Lung (tissue), 12 donors: ENCODE data around the gene CPED1. TPM values are rescaled to one million over a fixed set of nuclear protein-coding genes. Genes with fewer than 3 reads are reported as not detected.
A peak's percentile ranks its signal among the peaks of the same experiment; 100 is the strongest.

Source experiments
- ATAC-seq: fragments of 200-7000 bp; cut with Tn5 transposase; one replicate; pipeline ENCODE4 v1.9.1; 2020; ENCODE audit warnings: moderate number of reproducible peaks; ENCODE audit not compliant: insufficient read depth, low FRiP score
- DNase-seq, 3 donors: peaks; one replicate each; pipeline ENCODE4 v3.0.0-alpha.2; 2013 to 2017
- H3K27ac ChIP-seq, 2 donors: one replicate each; pipeline ENCODE4 v1.5.1; 2013; ENCODE audit warnings: mild to moderate bottlenecking in 2 of 2, moderate library complexity in 2 of 2, control low read depth in 1 of 2, inconsistent platforms in 1 of 2, low read depth in 1 of 2, low read length in 1 of 2
- H3K27me3 ChIP-seq, 3 donors: one replicate each; pipeline ENCODE4 v1.5.1; 2013; ENCODE audit warnings: low read length in 2 of 3; ENCODE audit not compliant: control insufficient read depth in 3 of 3, insufficient read depth in 3 of 3
- H3K36me3 ChIP-seq, 4 donors: one replicate each; pipeline ENCODE4 v1.5.1; 2013; ENCODE audit warnings: low read length in 4 of 4, mild to moderate bottlenecking in 1 of 4, moderate library complexity in 1 of 4; ENCODE audit not compliant: control insufficient read depth in 4 of 4, insufficient read depth in 4 of 4
- H3K4me1 ChIP-seq, 5 donors: one replicate each; pipeline ENCODE4 v1.5.1; 2013; ENCODE audit warnings: low read length in 5 of 5, mild to moderate bottlenecking in 2 of 5, moderate library complexity in 1 of 5; ENCODE audit not compliant: control insufficient read depth in 5 of 5, insufficient read depth in 5 of 5
- H3K4me3 ChIP-seq: one replicate; pipeline ENCODE4 v1.5.1; 2013; ENCODE audit warnings: mild to moderate bottlenecking, control low read depth, moderate library complexity
- H3K9ac ChIP-seq, 2 donors: one replicate each; pipeline ENCODE4 v1.5.1; 2013; ENCODE audit warnings: low read length in 2 of 2, control low read depth in 1 of 2; ENCODE audit not compliant: insufficient read depth in 1 of 2
- H3K9me3 ChIP-seq, 4 donors: one replicate each; pipeline ENCODE4 v1.5.1; 2013; ENCODE audit warnings: low read length in 3 of 4, mild to moderate bottlenecking in 1 of 4, moderate library complexity in 1 of 4; ENCODE audit not compliant: control insufficient read depth in 4 of 4, insufficient read depth in 3 of 4
- CTCF ChIP-seq: IDR thresholded peaks from 2 replicates; pipeline ENCODE4 v1.5.1; 2012; ENCODE audit warnings: mild to moderate bottlenecking; ENCODE audit errors: control extremely low read depth, extremely low read depth
- WGBS, 2 donors: extraction: QIAGEN DNeasy Blood & Tissue Kit; methylation state at CpG; one replicate each; pipeline ENCODE4 v1.1.7; 2013; 5-methylcytosine and 5-hydroxymethylcytosine counted together
- polyA plus RNA-seq, 2 donors: library from polyadenylated mRNA; stranded (reverse); fragments of 200-250 nt; gene quantifications; one replicate each; pipeline ENCODE4 v1.2.1, GENCODE V29; 2013
- total RNA-seq, 2 donors: library from RNA; depleted of rRNA in 1 of 2; stranded (reverse); fragments of >200 nt in 1 of 2; gene quantifications; one replicate each; pipeline ENCODE4 v1.2.1, GENCODE V29; 2014 to 2021
- donor health status: control.
- donor health status: control.
- donor health status: Bipolar disorder and iron deficiency.
- donor health status: healthy.
- donor health status: DM: yes; HTN: yes; CAD: no.

The CPED1 gene
- total and polyA plus RNA-seq, 4 donors, result 1.8 to 32.3 (median 7.4) TPM

GRCh38 chr7:121023683-121024511 lies 35.4 kb downstream of the CPED1 start:
- H3K27ac ChIP-seq, result peak overlapping the region in 1 of 2 donors; percentile 79
- WGBS, 2 donors, result 53 to 63% methylated on average over 8 of the region's 8 CpGs

GRCh38 chr7:121024611-121025010 lies 36.1 kb downstream of the CPED1 start:
- H3K4me3 ChIP-seq, result no peak overlapping the region
- no peak overlapping the region for H3K27ac ChIP-seq
- no peaks in the 10 kb centered on the region for H3K36me3 ChIP-seq
- TF ChIP-seq CTCF, result no peak
- no peak overlapping the region for H3K9ac ChIP-seq
- peak in 2 of 3 donors; percentile 51 to 62 for DNase-seq
- H3K4me1 ChIP-seq, result peaks cover 0 to 54% (median 13%) of the 10 kb centered on the region in 5 donors
- H3K27me3 ChIP-seq, result no peaks in the 10 kb centered on the region
- no peak for ATAC-seq
- 37 to 58% methylated on average over 5 of the region's 5 CpGs for WGBS, 2 donors
- H3K9me3 ChIP-seq, result peaks cover 0 to 5% (median 0%) of the 10 kb centered on the region in 4 donors

More at GRCh38 chr7:121023683-121024511, 35.4 kb downstream of the CPED1 start:
- no peaks in the 10 kb centered on the region for H3K27me3 ChIP-seq
- H3K4me3 ChIP-seq, result no peak overlapping the region
- peaks cover 0 to 58% (median 13%) of the 10 kb centered on the region in 5 donors for H3K4me1 ChIP-seq
- DNase-seq (peak in 2 of 3 donors; percentile 77 to 81), ATAC-seq (no peak)
- H3K9ac ChIP-seq, result no peak overlapping the region
- peaks cover 0 to 5% (median 0%) of the 10 kb centered on the region in 4 donors for H3K9me3 ChIP-seq
- no peak for TF ChIP-seq CTCF
- H3K36me3 ChIP-seq, result no peaks in the 10 kb centered on the region

GRCh38 chr7:121026159-121026558 lies 37.6 kb downstream of the CPED1 start:
- Histone ChIP-seq H3K9ac (no peak overlapping the region), H3K4me3 (no peak overlapping the region), H3K27ac (peak overlapping the region in 1 of 2 donors; percentile 26), H3K27me3 (no peaks in the 10 kb centered on the region), H3K4me1 (peaks cover 0 to 49% (median 13%) of the 10 kb centered on the region in 5 donors), H3K36me3 (no peaks in the 10 kb centered on the region), H3K9me3 (peaks cover 0 to 5% (median 0%) of the 10 kb centered on the region in 4 donors)
- ATAC-seq (no peak), DNase-seq (peak in 1 of 3 donors; percentile 31)
- WGBS, 2 donors, result 93 to 94% methylated on average over 1 of the region's 1 CpG
- TF ChIP-seq CTCF, result no peak
